ENCODE measurements around the gene OR13A1.
"Not testable (repeated sequence)": the region's sequence is repeated elsewhere in the genome, so short reads cannot be mapped to it uniquely, and the experiment has no call there.

The OR13A1 gene

DNA sequence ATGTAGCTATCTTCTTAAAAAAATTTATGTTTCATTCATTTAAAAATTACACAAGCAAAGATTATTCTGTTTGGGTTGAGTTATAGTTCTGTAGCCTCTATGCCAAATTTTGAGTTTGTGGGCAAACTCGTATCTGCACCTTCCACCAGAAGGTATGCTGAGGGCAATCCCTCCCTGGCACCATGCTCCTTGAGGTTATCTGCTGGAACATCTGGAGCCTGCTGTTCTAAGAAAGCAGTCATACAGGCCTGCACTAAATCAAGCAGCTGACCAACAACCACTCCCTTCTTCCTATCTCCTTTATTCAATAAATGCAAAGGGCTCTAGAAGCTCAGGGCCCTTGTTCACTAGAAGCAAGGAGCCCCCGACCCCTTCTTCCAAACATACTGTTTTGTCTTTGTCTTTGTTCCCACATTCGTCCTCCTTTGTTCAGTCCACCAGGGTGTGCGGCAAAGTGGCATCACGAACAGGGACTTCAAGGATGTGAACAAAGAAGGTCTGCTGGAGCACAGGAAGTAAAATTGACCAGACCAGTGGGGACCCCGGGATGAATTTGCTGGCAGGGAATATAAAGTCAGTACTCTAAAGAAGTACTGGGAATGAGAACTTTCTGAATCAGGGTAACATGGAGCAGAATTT lies 36.4 kb downstream of the OR13A1 start:
- no peak overlapping the region for H3K9ac ChIP-seq (ENCODE audit: low read length)
- H3K27me3 ChIP-seq (ENCODE audit: control insufficient read depth, insufficient read depth, low read length) = no peaks in the 10 kb centered on the region
- H3K36me3 ChIP-seq (ENCODE audit: control insufficient read depth, insufficient read depth, low read length) = no peaks in the 10 kb centered on the region
- H3K27ac ChIP-seq (ENCODE audit: low read depth, low read length) = no peak overlapping the region
- no peaks in the 10 kb centered on the region for H3K4me1 ChIP-seq (ENCODE audit: control insufficient read depth, insufficient read depth, low read length)
- H3K4me3 ChIP-seq (ENCODE audit: low read length) = no peak overlapping the region

GRCh38 chr10:45276146-45276545 lies 39.3 kb downstream of the OR13A1 start:
- not testable (repeated sequence) for H3K9ac ChIP-seq (ENCODE audit: low read length); H3K27ac ChIP-seq (ENCODE audit: low read depth, low read length); H3K27me3 ChIP-seq (ENCODE audit: control insufficient read depth, insufficient read depth, low read length); H3K4me3 ChIP-seq (ENCODE audit: low read length); H3K4me1 ChIP-seq (ENCODE audit: control insufficient read depth, insufficient read depth, low read length); H3K36me3 ChIP-seq (ENCODE audit: control insufficient read depth, insufficient read depth, low read length)

DNA sequence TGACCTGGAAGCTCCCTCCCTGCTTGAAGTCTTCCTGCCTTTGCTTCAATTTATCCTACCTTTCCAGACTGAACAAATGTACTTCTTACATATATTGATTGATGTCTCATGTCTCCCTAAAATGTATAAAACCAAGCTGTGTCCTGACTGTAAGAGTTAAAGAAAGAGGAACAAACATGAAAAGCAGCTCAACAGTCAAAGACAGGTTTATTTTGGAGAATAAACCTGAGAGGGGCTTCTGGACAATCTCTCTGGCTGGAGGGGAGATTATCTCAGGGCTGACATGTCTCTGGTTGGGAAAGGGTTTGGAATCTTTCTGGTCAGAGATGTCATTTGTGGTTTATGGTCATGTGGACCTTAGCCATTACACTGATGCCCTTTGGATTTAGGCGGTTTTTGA lies 41.0 kb downstream of the OR13A1 start:
- Histone ChIP-seq H3K4me3 (ENCODE audit: low read length) (no peak overlapping the region), H3K4me1 (ENCODE audit: control insufficient read depth, insufficient read depth, low read length) (no peaks in the 10 kb centered on the region), H3K27ac (ENCODE audit: low read depth, low read length) (no peak overlapping the region), H3K27me3 (ENCODE audit: control insufficient read depth, insufficient read depth, low read length) (no peaks in the 10 kb centered on the region), H3K9ac (ENCODE audit: low read length) (no peak overlapping the region), H3K36me3 (ENCODE audit: control insufficient read depth, insufficient read depth, low read length) (no peaks in the 10 kb centered on the region)

DNA sequence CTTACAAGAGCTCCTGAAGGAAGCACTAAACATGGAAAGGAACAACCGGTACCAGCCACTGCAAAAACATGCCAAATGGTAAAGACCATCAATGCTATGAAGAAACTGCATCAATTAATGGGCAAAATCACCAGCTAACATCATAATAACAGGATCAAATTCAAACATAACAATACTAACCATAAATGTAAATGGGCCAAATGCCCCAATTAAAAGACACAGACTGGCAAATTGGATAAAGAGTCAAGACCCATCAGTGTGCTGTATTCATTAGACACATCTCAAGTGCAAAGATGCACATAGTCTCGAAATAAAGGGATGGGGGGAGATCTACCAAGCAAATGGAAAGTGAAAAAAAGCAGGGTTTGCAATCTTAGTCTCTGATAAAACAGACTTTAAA lies 47.6 kb downstream of the OR13A1 start:
- not testable (repeated sequence) for H3K9ac ChIP-seq (ENCODE audit: low read length); H3K4me3 ChIP-seq (ENCODE audit: low read length); H3K4me1 ChIP-seq (ENCODE audit: control insufficient read depth, insufficient read depth, low read length); H3K27me3 ChIP-seq (ENCODE audit: control insufficient read depth, insufficient read depth, low read length); H3K36me3 ChIP-seq (ENCODE audit: control insufficient read depth, insufficient read depth, low read length); H3K27ac ChIP-seq (ENCODE audit: low read depth, low read length)

DNA sequence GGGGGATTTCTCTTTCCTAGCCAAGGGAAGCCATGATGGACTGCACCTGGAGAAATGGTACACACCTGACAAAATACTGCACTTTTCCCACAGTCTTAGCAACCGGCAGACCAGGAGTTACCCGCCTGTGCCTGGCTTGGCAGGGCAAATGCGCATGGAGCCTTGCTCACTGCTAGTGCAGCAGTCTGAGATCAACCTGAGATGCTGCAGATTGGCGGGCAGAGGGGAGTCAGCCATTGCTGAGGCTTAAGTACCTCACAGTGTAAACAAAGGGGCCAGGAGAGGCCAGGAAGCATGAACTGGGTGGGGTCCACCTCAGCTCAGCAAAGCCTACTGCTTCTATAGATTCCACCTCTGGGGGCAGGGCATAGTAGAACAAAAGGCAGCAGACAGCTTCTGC lies 49.4 kb downstream of the OR13A1 start:
- H3K9ac ChIP-seq (ENCODE audit: low read length) = no peak overlapping the region
- H3K27me3 ChIP-seq (ENCODE audit: control insufficient read depth, insufficient read depth, low read length) = no peaks in the 10 kb centered on the region

DNA sequence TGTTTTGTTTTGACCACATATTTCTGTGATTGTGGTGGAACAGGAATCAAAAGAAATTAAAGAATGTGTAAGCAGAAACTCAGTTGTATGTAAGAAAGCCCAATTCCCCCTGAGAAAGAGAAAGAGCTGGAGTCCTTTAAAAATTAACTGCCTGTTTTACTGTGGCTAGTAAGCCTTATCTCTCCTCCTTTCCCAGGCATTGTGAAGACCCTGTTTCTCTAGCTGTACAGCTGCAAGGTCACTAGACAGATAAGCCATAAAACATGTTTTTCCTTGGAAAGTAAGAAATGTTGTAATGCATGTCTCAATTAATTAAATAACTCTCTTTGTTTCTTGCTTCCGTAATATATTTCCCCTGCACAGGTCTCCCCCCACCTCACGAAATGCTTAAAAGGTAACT lies 53.5 kb downstream of the OR13A1 start:
- no peak overlapping the region for H3K27ac ChIP-seq (ENCODE audit: low read depth, low read length)
- no peak overlapping the region for H3K9ac ChIP-seq (ENCODE audit: low read length)
- no peaks in the 10 kb centered on the region for H3K4me1 ChIP-seq (ENCODE audit: control insufficient read depth, insufficient read depth, low read length)
- H3K36me3 ChIP-seq (ENCODE audit: control insufficient read depth, insufficient read depth, low read length) = no peaks in the 10 kb centered on the region
- no peak overlapping the region for H3K4me3 ChIP-seq (ENCODE audit: low read length)
- H3K27me3 ChIP-seq (ENCODE audit: control insufficient read depth, insufficient read depth, low read length) = no peaks in the 10 kb centered on the region

More for the DNA sequence above, 49.4 kb downstream of the OR13A1 start:
- H3K4me1 ChIP-seq (ENCODE audit: control insufficient read depth, insufficient read depth, low read length) = no peaks in the 10 kb centered on the region
- H3K4me3 ChIP-seq (ENCODE audit: low read length) = no peak overlapping the region
- no peak overlapping the region for H3K27ac ChIP-seq (ENCODE audit: low read depth, low read length)
- no peaks in the 10 kb centered on the region for H3K36me3 ChIP-seq (ENCODE audit: control insufficient read depth, insufficient read depth, low read length)

GRCh38 chr10:45261243-45261775 lies 54.1 kb downstream of the OR13A1 start:
- no peaks in the 10 kb centered on the region for H3K4me1 ChIP-seq (ENCODE audit: control insufficient read depth, insufficient read depth, low read length)
- no peaks in the 10 kb centered on the region for H3K27me3 ChIP-seq (ENCODE audit: control insufficient read depth, insufficient read depth, low read length)
- H3K36me3 ChIP-seq (ENCODE audit: control insufficient read depth, insufficient read depth, low read length) = no peaks in the 10 kb centered on the region
- H3K27ac ChIP-seq (ENCODE audit: low read depth, low read length) = no peak overlapping the region
- no peak overlapping the region for H3K9ac ChIP-seq (ENCODE audit: low read length)
- H3K4me3 ChIP-seq (ENCODE audit: low read length) = no peak overlapping the region

DNA sequence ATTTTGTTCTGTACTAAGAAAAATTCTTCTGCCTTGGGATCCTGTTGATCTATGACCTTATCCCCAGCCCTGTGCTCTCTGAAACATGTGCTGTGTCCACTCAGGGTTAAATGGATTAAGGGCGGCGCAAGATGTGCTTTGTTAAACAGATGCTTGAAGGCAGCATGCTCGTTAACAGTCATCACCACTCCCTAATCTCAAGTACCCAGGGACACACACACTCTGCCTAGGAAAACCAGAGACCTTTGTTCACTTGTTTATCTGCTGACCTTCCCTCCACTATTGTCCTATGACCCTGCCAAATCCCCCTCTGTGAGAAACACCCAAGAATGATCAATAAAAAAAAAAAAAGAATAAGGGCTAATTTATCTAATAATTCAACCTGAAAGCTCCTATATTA lies 54.8 kb downstream of the OR13A1 start:
- not testable (repeated sequence) for H3K27ac ChIP-seq (ENCODE audit: low read depth, low read length); H3K4me3 ChIP-seq (ENCODE audit: low read length); H3K36me3 ChIP-seq (ENCODE audit: control insufficient read depth, insufficient read depth, low read length); H3K4me1 ChIP-seq (ENCODE audit: control insufficient read depth, insufficient read depth, low read length); H3K27me3 ChIP-seq (ENCODE audit: control insufficient read depth, insufficient read depth, low read length); H3K9ac ChIP-seq (ENCODE audit: low read length)

GRCh38 chr10:45259786-45260495 lies 55.5 kb downstream of the OR13A1 start:
- H3K27me3 ChIP-seq (ENCODE audit: control insufficient read depth, insufficient read depth, low read length); H3K4me3 ChIP-seq (ENCODE audit: low read length); H3K27ac ChIP-seq (ENCODE audit: low read depth, low read length); H3K36me3 ChIP-seq (ENCODE audit: control insufficient read depth, insufficient read depth, low read length); H3K9ac ChIP-seq (ENCODE audit: low read length); H3K4me1 ChIP-seq (ENCODE audit: control insufficient read depth, insufficient read depth, low read length): not testable (repeated sequence)

DNA sequence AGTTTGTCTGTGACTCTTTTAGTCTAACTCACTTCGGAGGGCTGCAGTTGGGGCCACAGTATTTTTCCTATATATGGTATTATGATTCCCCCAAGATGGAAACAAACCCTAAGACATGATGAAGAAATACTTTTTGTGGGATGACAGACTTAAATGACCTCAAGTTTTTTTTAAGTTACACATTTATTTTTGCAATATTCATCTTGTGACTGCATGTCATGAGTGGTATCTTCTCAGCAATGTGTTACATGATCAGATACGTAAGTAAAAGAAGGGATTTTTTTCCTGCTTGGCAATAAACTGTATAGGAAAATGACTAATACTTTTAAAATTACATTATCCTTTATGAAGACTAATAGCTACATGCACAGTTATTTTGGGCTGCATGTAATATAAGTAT lies 57.8 kb downstream of the OR13A1 start:
- no peaks in the 10 kb centered on the region for H3K36me3 ChIP-seq (ENCODE audit: control insufficient read depth, insufficient read depth, low read length)
- H3K27ac ChIP-seq (ENCODE audit: low read depth, low read length) = no peak overlapping the region
- H3K27me3 ChIP-seq (ENCODE audit: control insufficient read depth, insufficient read depth, low read length) = no peaks in the 10 kb centered on the region
- no peak overlapping the region for H3K4me3 ChIP-seq (ENCODE audit: low read length)
- no peak overlapping the region for H3K9ac ChIP-seq (ENCODE audit: low read length)
- no peaks in the 10 kb centered on the region for H3K4me1 ChIP-seq (ENCODE audit: control insufficient read depth, insufficient read depth, low read length)

DNA sequence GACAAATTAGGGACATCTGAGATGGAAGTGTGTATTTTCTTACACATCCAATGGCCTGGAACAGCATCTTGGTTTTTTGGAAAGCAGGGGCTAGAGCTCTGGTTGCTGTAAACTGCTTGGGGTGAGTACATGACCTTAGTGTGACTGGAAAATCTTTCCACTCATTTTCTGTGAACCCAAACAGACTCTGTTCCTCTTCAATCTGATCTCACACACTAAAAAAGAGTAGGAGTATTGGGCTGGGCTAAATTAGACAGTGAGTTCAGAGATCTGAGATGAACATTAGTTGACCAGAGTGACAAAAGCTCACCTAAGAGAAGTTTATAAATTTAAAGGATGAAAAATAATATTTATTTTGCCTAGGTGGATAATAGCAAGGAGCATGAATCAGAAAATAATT lies 59.2 kb downstream of the OR13A1 start:
- Histone ChIP-seq H3K9ac (ENCODE audit: low read length) (no peak overlapping the region), H3K36me3 (ENCODE audit: control insufficient read depth, insufficient read depth, low read length) (no peaks in the 10 kb centered on the region), H3K4me3 (ENCODE audit: low read length) (no peak overlapping the region), H3K4me1 (ENCODE audit: control insufficient read depth, insufficient read depth, low read length) (no peaks in the 10 kb centered on the region), H3K27ac (ENCODE audit: low read depth, low read length) (no peak overlapping the region), H3K27me3 (ENCODE audit: control insufficient read depth, insufficient read depth, low read length) (no peaks in the 10 kb centered on the region)

- no peak overlapping the region for H3K4me3 ChIP-seq (ENCODE audit: low read length)
- H3K27me3 ChIP-seq (ENCODE audit: control insufficient read depth, insufficient read depth, low read length) = no peaks in the 10 kb centered on the region
- no peaks in the 10 kb centered on the region for H3K4me1 ChIP-seq (ENCODE audit: control insufficient read depth, insufficient read depth, low read length)
- H3K27ac ChIP-seq (ENCODE audit: low read depth, low read length) = no peak overlapping the region
- H3K9ac ChIP-seq (ENCODE audit: low read length) = no peak overlapping the region
- H3K36me3 ChIP-seq (ENCODE audit: control insufficient read depth, insufficient read depth, low read length) = no peaks in the 10 kb centered on the region
Observed at GRCh38 chr10:45255706-45256105, 59.7 kb downstream of the OR13A1 start.

DNA sequence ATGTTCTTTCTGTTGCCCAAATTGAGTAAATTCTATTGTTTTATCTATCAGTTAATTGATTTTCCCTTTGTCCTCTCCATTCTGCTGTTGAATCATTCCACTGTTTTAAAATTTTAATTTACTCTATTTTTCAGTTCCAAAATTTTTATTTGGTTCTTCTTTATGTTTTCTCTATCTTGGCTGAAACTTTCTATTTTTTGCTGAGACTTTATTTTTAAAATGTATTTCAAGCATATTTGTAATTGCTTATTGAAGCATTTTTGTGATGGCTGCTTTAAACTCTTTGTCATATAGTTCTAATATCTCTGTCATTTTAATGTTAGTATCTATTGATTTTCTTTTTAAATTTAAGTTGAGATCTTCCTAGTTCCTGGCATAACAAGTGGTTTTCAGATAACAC lies 60.5 kb downstream of the OR13A1 start:
- H3K4me3 ChIP-seq (ENCODE audit: low read length) = no peak overlapping the region
- no peaks in the 10 kb centered on the region for H3K27me3 ChIP-seq (ENCODE audit: control insufficient read depth, insufficient read depth, low read length)
- H3K4me1 ChIP-seq (ENCODE audit: control insufficient read depth, insufficient read depth, low read length) = no peaks in the 10 kb centered on the region
- H3K36me3 ChIP-seq (ENCODE audit: control insufficient read depth, insufficient read depth, low read length) = no peaks in the 10 kb centered on the region
- H3K9ac ChIP-seq (ENCODE audit: low read length) = no peak overlapping the region
- H3K27ac ChIP-seq (ENCODE audit: low read depth, low read length) = no peak overlapping the region
